Breast epithelium (tissue), 3 donors: ENCODE measurements around the gene GFRA1.

Experiments
- POLR2A ChIP-seq: fragments of 450-650 bp; IDR thresholded peaks from one replicate; pipeline ENCODE4 v1.6.1; 2016; ENCODE audit warnings: antibody characterized with exemption, mild to moderate bottlenecking, moderate library complexity
- POLR2AphosphoS5 ChIP-seq, 3 donors: sonication (generic); formaldehyde crosslinking; IDR thresholded peaks; one replicate each; pipeline ENCODE4 v1.6.1; 2017; ENCODE audit warnings: antibody characterized with exemption in 3 of 3
- TF ChIP-seq, protein P1 (sequence below), 3 donors: fragments of 450-650 bp; IDR thresholded peaks; one replicate each; pipeline ENCODE4 v1.5.1; 2016 to 2017; ENCODE audit warnings: antibody characterized with exemption in 3 of 3, mild to moderate bottlenecking in 3 of 3, moderate library complexity in 3 of 3

DNA sequence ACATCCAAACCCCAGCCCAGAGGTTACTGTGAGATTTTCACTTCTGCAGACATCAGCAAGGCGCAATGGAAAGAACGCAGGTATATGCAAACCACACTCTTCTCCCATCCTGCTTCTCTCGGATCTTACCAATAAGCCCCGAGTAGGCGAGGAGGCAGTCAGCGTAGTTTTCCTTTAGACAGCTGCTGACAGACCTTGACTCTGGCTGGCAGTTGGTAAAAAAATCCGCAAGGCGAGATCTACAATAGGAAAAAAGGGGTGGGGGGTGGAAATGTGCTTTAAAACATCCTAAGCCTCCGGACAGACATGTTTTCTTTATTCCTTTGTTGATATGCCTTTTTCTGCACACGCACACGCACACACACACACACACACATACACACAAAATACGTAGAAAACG is 176.5 kb downstream of the GFRA1 start:
- TF ChIP-seq, protein P1, sequence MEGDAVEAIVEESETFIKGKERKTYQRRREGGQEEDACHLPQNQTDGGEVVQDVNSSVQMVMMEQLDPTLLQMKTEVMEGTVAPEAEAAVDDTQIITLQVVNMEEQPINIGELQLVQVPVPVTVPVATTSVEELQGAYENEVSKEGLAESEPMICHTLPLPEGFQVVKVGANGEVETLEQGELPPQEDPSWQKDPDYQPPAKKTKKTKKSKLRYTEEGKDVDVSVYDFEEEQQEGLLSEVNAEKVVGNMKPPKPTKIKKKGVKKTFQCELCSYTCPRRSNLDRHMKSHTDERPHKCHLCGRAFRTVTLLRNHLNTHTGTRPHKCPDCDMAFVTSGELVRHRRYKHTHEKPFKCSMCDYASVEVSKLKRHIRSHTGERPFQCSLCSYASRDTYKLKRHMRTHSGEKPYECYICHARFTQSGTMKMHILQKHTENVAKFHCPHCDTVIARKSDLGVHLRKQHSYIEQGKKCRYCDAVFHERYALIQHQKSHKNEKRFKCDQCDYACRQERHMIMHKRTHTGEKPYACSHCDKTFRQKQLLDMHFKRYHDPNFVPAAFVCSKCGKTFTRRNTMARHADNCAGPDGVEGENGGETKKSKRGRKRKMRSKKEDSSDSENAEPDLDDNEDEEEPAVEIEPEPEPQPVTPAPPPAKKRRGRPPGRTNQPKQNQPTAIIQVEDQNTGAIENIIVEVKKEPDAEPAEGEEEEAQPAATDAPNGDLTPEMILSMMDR (IDR thresholded peaks at IDR 0.05), result no peak
- no peak for TF ChIP-seq POLR2A
- TF ChIP-seq POLR2AphosphoS5 (IDR thresholded peaks at IDR 0.05), result no peak
